GM18907 (cell line): ENCODE measurements around the gene COLEC11.

Experiments used
- ATAC-seq: cut with Tn5 transposase; IDR thresholded peaks from one replicate; pipeline ENCODE4 v1.9.1; 2021; ENCODE audit warnings: mild to moderate bottlenecking, moderate library complexity; ENCODE audit not compliant: unreplicated experiment

COLEC11 gene

DNA sequence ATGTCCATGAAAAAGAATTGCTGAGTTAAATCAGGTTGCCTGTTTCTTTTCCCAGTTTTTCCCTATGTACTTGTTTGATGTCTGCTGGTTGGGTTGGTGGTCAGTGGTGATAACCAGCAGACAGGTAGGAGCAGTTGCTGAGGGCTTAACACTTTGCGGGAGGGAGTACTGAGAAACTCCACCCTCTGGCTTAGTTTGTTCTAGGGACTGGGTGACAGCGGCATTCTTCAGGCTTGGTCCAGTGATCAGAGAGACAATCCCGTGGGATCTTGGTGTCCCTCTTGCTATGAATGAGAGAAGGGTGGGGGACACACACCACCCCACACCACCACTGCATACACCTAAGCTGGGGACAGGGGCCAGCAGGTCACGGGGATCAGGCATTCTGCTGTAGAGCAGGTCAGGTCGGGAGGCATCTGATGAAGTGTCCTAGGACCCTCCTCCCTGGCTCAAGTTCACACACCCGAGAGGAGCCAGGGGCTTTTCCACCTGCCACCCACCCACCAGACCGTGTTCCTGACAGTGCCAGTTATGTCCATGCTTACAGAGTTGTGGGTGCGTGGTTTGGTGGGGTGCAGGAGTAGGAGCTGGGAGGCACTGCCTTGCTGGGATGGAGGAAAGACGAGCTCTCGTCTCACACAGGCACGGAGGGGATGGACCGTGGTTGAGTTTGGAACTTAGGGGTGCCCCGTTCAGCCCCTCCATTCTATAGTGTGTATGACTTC lies 41.8 kb downstream of the COLEC11 start:
- no peak for ATAC-seq

DNA sequence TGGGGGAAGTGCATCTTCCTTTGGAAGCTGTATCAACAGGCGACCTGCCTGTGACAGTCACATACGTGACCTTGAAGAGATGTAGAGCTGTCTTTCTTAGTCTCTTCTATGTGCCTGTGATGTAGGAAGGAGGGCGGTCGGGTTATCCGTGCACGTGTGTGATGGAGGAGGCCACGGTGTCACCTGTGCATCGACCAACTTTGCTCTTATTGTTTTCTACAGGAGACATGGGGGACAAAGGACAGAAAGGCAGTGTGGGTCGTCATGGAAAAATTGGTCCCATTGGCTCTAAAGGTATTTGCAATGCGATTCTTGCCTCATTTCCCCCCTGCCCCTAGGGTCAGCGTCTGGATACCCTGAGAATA lies 42.4 kb downstream of the COLEC11 start:
- no peak for ATAC-seq

DNA sequence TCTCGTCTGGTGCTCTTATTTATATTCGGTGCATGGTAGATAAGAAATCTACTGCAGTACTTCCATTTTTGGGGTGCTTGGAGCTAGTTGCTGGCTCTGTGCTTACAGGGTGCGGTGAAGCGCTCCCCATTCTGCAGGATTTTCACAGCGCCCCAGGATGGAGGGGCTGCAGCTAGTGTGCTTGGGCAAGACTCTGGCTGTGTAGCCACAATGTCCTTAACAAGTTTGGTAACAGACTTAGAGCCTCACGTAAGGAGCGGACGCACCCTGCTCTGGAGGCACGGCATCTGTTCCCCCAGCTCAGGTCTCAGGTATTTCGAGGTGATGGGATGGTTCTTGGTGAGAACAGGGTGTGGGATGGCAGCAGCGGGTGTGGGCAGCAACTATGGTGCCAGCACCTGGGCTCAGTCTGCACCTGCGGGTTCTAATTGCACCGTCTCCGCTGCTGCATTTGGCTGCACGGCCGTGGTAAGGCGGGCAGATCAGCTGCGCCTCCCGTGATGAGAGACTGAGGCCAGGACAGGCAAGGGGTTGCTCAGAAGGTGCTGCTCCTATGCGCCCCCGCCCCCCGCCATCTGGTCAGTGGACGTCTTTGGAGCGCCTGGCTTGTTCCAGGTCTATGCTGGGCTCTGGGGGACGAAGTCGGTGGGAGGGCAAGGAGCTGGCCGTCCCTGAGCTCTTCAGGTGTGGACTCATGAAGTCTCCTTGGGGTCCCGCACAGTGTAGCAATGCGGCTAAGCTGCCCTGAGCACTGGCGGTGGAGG lies 43.0 kb downstream of the COLEC11 start:
- no peak for ATAC-seq

DNA sequence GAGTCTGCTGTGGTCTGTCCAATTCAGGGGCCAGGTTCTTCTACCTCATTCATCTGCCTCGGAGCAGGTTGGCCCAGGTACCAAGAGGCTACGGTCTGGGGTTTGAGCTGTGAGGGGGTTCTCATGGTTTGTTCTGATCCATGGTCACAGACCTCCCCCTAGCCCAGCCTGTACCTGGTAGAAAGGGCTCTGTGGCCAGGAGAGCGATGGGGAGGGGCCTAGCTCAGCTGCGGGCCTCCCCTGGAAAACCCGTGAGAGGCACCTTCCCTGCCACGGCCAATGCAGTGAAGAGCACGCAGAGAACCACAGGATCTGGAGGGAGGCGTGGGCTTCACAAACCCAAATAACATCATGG lies 43.5 kb downstream of the COLEC11 start:
- no peak for ATAC-seq

DNA sequence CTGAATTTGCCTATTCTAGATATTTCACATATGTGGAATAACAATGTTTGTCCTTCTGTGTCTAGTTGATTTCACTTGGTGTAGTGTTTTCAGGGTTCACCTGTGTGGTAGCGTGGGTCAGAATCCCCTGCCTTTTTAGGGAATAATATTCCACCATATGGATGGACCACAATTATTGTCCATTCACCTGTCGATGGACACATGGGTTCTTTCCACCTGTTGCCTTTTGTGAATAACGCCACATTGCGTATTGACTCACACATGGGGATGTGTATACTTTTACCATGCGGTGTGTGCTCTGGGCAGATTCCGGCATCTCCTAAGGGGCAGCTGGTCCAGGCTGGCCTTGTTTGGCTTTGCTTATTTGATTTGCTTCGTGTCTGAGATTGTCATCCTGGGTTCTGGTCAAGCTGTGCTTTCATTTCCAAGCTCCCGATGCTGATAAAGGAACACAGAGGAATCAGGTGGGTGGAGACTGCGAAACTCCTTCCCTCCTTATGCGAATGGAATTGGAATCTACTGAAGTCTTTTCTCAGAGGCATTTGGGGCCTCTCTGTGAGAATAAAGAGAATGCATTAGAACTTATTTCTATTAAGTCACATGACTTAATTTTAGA lies 44.2 kb downstream of the COLEC11 start:
- ATAC-seq = no peak

DNA sequence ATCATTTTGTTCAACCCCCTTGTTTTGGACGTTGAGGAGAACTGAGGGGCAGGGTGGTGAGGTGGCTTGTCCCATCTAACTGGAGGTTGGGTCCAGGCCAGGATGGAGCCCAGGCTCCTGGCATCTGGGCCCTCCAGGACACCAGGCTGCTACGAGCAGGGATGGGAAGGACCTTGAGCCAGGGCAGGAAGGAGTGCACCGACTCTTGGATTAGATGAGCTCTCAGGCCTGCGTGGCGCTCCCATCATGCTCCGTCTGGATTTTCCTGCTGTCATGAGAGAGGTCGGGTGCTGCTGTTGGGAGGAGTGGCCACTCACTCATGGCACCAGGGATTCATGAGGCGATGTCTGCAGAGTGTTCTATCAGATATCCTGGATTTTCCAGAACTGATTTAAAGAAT lies 44.7 kb downstream of the COLEC11 start:
- ATAC-seq = no peak

DNA sequence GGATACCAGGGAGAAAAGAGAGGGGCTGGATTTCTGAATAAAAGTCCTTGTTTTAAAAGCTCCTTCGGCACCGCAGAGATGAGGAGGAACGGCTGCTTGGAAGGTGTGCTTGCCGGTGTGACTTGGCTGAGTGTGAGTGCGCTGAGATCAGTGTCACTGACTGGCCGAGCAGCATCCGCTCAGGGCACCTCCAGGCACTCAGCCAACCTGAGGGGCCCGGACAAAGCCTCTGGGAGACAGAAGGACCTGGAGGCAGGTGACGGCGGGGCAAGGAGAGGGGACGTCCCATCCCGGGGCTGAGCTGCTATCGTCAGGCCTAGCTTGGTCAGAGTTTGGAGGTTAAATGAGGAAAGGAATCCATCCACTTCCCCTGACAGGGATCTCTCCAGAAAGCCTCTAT lies 46.3 kb downstream of the COLEC11 start:
- no peak for ATAC-seq

DNA sequence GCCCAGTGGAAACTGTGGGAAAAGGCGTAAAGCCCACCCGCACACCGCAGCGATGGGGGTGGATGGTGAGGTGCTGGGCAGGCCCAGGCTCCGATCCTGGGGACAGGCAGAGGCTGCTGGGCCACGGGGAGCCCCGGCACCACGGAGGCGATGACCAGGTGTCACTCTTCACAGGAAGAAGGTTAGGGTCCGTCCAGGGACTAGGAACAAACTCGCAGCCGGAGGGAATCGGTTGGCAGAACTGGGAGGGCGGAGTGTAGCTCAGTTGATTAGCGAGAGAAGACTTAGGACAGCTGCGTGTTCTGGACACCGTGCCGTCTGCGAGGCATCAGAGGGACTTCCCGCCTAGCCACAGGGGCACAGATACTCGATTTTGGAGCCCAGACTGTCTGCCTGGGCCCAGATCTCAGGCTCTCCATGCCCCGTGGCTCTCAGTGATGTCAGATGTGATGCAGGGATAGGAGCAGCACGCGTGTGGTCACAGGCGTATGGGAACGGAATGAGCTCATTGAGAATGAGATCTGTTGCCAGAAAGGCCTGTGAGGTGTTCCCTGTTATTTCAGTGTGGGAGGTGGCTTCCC lies 47.0 kb downstream of the COLEC11 start:
- ATAC-seq = no peak

DNA sequence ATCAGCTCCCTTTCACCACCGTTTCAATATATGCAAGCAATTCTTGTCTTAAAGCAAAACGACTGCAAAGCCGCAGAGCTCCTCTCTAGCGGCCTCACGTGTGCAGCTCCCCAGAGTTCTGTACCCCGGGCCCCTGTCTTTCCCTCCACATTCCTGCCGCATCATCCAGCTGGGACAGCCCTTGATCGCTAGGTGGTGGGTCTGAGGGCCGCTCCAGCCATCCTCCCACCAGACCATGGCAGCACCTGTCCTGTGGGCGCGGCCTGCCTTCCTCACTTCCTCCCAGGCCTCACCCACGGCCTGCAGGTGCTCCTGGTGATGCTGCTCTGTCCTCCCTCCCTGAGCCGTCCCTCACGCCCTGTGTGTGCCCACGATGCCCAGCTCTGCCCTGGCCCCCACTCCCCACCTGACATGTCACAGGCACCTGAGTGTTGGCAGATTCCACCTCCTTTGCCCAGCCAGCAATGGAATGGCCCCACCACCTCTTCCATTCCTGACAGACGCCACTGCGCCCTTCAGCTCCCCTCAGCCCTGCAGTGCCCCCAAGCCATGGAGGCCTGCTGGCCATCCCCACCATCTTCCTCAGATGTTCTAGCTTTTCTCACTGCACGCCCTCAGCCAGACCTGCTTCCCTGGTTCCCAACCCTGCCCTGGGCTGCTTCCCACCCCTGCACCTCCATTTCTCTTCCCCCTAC lies 47.8 kb downstream of the COLEC11 start:
- no peak for ATAC-seq

DNA sequence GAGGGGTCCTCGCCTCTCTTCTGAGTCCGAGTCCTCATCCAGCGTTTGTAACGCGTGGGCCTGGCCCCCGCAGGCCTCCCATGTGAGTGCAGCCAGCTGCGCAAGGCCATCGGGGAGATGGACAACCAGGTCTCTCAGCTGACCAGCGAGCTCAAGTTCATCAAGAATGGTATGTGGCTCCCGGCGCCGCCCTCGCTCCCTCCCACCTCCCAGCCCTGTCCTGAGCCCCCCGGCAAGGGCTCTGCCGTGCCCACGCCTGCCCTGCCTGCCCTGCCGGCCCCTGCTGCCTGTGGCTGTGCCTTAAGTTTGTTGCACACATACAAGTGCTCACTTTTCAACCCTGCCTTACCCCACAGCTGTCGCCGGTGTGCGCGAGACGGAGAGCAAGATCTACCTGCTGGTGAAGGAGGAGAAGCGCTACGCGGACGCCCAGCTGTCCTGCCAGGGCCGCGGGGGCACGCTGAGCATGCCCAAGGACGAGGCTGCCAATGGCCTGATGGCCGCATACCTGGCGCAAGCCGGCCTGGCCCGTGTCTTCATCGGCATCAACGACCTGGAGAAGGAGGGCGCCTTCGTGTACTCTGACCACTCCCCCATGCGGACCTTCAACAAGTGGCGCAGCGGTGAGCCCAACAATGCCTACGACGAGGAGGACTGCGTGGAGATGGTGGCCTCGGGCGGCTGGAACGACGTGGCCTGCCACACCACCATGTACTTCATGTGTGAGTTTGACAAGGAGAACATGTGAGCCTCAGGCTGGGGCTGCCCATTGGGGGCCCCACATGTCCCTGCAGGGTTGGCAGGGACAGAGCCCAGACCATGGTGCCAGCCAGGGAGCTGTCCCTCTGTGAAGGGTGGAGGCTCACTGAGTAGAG lies 48.7 kb downstream of the COLEC11 start:
- ATAC-seq = no peak

DNA sequence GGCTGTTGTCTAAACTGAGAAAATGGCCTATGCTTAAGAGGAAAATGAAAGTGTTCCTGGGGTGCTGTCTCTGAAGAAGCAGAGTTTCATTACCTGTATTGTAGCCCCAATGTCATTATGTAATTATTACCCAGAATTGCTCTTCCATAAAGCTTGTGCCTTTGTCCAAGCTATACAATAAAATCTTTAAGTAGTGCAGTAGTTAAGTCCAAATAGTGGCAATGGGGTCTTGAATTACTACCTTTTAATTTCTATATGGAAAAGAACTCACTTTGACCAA lies 49.3 kb downstream of the COLEC11 start:
- peak; percentile 80 for ATAC-seq

DNA sequence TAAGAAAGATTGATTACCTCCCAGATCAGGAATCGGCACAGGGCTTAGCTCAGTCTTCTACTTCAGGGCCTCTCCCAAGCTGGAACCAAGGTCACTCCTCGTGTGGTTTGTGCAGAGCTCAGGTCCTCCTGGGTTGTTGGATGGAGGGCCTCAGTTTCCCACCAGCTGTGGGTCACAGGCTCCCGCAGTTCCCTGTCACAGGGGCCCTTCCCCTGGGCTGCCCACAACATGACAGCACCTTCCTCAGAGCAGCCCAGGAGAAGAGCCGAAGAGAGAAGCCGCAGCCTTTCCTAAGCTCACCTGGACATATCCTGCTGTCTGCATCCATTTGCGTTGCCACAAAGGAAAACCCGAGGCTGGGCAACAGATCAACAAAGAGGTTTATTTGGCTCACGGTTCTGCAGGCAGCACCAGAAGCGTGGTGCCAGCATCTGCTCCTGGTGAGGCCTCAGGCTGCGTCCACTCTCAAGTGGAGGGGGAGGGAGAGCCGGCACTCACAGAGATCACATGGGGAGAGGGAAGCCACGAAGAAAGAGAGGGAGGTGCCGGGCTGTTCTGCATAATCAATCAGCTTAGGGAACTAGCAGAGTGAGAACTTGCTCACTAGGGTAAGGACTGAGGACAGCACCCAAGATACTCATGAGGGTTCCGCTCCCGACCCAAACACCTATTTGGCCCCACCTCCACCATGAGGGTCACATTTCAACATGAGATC lies 50.1 kb downstream of the COLEC11 start:
- no peak for ATAC-seq

DNA sequence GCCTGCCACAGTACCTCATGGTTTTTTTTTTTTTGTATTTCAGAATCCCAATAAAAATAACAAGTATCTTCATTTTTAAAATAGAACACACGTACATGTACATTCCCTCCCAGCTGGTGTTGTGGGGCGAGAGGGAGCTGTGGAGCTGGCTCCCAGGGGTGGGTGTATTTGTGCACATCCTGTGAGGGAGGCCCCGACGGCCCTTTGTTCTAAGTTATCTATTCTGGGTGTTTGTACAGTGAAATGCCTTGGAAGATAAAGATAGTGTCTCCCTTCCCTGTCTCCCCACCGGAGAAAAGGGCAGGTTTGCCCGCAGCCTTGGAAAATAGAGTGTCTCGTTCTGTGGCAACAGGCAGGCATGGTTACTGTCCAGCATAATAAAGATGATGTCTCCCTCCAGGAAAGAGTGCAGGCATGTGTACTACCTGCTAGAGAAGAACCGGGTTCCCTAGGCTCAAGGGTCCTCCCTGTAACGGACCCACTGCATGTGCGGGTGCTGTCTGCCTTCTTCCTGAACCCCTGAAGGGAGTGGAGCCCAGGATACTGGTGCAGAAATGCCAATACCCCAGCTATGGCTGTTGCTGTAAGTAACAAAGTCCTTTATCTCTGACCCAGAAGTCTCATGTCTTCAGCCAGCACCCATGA lies 51.0 kb downstream of the COLEC11 start:
- ATAC-seq = no peak

DNA sequence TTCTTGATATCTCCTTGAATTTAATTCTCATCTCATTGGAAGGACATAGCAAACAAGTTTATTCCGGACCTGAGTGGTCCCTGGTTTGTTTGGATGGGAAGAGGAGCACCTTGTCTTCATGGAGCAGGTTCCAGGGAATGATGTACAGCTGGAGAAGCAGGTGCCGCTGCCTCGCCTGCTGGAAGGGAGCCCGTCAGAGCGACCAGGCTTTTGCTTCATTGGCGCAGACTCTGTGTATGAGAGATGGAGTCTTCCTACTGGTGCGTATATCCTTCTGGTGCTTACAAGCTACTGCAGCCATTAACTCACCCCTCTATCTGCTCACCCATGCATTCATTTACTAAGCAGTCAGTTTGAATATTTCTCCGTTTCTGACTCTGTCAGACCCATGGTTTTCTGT lies 51.5 kb downstream of the COLEC11 start:
- no peak for ATAC-seq

DNA sequence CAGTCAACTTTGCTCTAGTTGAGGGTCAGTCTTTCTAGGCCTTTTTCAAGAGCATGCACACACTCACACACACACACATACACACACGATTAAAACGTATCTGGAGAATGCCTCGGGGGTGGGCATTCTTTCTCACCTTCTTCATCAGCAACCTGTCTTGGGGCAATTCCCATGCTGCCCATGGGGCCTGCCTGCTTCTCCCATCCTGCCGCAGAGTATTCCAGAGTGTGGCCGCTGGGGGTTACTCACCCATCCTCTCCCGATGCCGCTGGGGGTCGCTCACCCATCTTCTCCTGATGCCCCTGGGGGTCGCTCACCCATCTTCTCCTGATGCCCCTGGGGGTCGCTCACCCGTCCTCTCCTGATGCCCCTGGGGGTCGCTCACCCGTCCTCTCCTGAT lies 52.3 kb downstream of the COLEC11 start:
- no peak for ATAC-seq

DNA sequence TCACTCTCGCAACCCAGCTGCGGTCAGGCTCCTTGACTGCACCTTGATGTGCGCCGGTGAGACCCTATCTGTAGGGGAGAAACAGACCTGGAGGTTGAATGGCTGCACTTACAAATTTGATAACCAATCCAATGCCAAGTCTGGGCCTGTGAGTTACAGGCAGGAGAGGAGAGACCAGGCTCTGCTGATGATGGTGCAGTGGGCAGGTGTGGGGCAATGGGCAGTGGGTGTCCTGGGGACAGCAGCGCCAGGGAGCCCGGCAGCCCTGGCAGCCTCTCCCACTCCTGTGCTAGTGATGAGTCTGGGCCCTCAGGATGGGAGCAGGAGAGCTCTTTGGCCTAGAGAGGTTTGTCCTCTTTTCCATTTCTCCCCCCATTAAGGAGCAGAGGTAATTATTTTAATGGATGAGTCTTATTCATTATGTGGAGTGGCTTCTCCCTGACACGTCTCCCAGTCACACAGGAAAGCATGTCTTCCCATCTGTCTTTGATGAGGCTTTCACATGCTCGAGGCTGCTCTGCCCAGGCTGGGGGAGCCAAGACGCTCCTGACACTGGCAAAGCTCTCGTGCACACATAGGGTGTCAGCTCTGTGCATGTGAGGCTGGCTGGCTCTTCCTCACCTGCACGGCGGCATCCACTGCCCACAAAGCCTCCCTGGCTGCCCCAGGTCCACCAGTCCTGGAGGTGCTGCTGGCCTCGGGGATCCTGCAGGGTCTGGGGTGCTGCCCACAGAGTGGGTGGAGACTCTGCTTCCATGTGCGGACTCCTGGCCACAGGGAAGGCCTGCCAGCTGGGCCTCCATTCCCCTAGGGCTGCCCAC lies 53.1 kb downstream of the COLEC11 start:
- ATAC-seq = no peak

DNA sequence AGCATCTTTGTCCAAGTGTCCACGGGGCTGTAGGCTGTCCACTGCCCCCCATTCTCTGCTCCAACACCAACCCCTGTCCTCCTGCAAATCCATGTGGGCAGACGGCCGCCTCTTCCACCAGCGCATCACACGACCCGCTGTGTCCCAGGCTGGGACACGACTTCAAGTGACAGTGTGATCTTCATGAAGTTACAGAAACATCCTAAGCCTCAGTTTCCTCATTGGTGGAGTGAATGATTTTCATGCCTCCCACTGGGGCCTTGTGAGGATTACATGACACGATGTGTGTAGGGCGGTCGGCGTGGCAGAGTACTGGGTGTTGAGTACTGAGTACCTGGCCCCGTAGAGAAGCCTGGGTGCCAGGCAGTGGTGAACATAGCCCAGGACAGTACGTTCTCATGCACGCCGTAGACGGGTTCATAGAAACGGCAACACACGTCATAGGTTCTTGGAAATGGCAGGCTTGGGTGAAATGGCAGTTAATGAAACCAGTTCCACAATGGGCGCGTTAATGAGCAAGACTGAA lies 53.8 kb downstream of the COLEC11 start:
- no peak for ATAC-seq

DNA sequence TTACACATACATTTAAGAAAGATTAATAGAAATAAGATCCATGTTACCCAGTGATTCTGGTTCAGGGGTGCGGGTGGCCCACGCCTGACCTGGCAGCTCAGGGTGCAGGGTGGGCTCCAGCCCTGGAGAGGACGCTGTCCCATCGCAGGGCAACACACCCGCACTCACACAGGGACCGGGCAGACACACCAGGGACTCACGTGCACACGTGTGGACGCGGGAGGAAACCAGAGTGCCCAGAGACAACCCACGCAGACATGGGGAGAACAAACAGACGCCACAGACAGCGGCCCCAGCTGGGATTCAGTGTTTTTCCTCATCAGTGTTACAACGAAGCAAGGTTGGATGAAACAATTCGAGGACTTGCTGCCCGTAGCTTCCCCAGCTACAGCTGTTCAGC lies 54.7 kb downstream of the COLEC11 start:
- no peak for ATAC-seq
